ENCODE results near the gene AKT2. TPM values are rescaled to one million over a fixed set of nuclear protein-coding genes. Genes with fewer than 3 reads are reported as not detected.

AKT2 gene
- total and polyA plus RNA-seq, 3 donors from 2014 or later = 154 to 229 (median 195) TPM

DNA sequence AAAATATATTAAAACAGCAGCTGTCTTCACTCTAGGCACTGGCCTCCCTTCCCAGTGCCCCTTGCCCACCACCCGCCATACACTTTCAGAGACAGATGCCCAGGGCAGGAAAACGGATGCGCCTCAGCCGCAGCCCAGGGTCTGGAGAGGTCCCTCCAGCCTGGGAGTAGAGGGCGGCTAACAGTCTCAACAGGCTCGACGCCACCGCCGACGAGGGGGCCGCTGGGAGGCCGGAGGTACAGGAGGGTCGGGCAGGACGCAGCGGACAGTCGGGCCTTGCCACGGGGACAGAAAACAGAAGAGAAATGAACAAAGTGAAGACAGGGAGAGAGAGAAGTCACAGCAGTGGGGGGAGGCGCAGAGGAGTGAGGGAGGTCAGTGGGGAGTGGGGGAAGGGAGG lies 35.9 kb upstream of the AKT2 start:
- WGBS, 2 donors = 93 to 94% methylated on average over 18 of the region's 18 CpGs
- Histone ChIP-seq H3K36me3 (ENCODE audit: low read depth, missing control alignments) (no peaks in the 10 kb centered on the region), H3K27me3 (no peaks in the 10 kb centered on the region), H3K27ac (no peak overlapping the region), H3K4me3 (no peak overlapping the region), H3K4me1 (no peaks in the 10 kb centered on the region), H3K9me3 (no peaks in the 10 kb centered on the region)
- intact Hi-C loops (cut with DNase I; ENCODE audit: low total_unique reads) = no loop called here
- TF ChIP-seq POLR2A (IDR thresholded peaks at IDR 0.05) = no peak
- TF ChIP-seq, protein P1, sequence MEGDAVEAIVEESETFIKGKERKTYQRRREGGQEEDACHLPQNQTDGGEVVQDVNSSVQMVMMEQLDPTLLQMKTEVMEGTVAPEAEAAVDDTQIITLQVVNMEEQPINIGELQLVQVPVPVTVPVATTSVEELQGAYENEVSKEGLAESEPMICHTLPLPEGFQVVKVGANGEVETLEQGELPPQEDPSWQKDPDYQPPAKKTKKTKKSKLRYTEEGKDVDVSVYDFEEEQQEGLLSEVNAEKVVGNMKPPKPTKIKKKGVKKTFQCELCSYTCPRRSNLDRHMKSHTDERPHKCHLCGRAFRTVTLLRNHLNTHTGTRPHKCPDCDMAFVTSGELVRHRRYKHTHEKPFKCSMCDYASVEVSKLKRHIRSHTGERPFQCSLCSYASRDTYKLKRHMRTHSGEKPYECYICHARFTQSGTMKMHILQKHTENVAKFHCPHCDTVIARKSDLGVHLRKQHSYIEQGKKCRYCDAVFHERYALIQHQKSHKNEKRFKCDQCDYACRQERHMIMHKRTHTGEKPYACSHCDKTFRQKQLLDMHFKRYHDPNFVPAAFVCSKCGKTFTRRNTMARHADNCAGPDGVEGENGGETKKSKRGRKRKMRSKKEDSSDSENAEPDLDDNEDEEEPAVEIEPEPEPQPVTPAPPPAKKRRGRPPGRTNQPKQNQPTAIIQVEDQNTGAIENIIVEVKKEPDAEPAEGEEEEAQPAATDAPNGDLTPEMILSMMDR (IDR thresholded peaks at IDR 0.05) = no peak
- no peak for DNase-seq

DNA sequence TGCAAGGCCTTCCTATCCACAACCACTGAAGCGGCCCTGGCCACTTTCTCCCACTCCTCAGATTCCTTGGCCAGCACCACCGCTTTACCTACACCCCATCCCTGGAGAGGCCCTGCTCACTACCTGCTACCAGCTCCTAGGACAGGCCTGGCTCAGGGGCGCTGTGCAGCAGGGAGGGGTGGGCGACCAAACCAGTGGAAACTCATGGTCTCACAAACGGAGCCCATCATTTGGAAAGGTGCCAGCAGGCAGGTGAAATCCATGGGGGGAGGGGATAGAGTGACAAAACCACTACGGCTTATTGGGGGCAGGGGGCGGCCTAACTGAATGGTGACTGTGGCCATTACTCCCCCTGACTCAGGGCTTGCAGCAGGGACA lies 35.4 kb upstream of the AKT2 start:
- intact Hi-C loops (cut with DNase I; ENCODE audit: low total_unique reads) = no loop called here
- TF ChIP-seq, protein P1 (IDR thresholded peaks at IDR 0.05) = no peak
- no peak for TF ChIP-seq POLR2A (IDR thresholded peaks at IDR 0.05)
- 85 to 89% methylated on average over 7 of the region's 7 CpGs for WGBS, 2 donors
- Histone ChIP-seq H3K4me1 (no peaks in the 10 kb centered on the region), H3K27me3 (no peaks in the 10 kb centered on the region), H3K4me3 (no peak overlapping the region), H3K9me3 (no peaks in the 10 kb centered on the region), H3K36me3 (ENCODE audit: low read depth, missing control alignments) (no peaks in the 10 kb centered on the region), H3K27ac (no peak overlapping the region)
- DNase-seq = no peak

DNA sequence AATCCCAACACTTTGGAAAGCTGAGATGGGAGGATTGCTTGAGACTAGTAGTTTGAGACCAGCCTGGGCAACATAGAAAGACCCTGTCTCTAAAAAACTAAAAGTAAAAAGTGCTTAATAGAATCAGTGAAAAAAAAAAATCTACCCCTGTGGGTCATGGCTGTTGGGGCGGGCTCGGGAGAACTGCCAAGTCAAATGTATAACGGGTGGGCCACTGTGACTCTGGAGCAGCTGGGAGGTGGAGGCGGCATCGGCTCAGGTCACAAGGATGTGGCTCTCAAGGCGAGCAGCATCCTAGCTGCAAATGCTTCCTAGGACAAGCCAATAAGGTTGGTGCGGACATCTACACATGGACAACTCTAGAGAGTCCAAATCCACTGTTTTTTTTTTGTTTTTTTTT lies 32.2 kb upstream of the AKT2 start:
- 75 to 82% methylated on average over 7 of the region's 7 CpGs for WGBS, 2 donors

DNA sequence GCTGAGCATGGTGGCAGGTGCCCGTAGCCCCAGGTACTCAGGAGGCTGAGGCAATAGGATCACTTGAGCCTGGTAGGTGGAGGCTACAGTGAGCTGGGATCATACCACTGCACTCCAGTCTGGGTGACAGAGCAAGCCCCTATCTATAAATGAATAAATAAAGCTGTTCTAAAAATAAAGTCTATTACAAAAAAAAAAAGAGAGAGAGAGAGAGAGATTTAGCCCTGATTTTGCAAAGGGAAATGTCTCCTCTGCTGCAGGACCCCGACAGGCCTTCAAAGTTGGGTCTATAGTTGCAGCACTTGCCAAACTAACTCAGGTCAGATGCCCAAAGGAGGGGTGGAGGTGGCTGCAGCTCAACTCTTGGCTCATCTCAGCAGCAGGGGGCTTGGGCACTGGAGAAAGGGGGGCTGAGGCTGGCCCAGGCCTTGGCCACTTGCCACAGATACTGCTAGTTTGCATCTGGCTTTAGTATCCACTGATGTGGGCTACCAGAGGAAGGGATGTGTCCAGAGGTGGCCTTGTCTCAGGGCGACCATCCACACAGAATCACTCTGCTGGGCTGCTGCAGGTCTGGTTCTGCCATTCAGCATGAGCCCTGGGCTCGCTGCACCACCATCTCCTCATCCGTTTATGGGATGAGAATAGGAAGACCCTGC lies 30.8 kb upstream of the AKT2 start:
- intact Hi-C loops (cut with DNase I; ENCODE audit: low total_unique reads) = no loop called here
- 74 to 81% methylated on average over 5 of the region's 5 CpGs for WGBS, 2 donors
- no peaks in the 10 kb centered on the region for H3K27me3 ChIP-seq
- DNase-seq = no peak
- H3K4me3 ChIP-seq = no peak overlapping the region
- H3K27ac ChIP-seq = no peak overlapping the region
- H3K36me3 ChIP-seq (ENCODE audit: low read depth, missing control alignments) = no peaks in the 10 kb centered on the region
- H3K9me3 ChIP-seq = no peaks in the 10 kb centered on the region
- TF ChIP-seq, protein P1 (IDR thresholded peaks at IDR 0.05) = no peak
- TF ChIP-seq POLR2A (IDR thresholded peaks at IDR 0.05) = no peak
- H3K4me1 ChIP-seq = no peaks in the 10 kb centered on the region

More for the DNA sequence above, 32.2 kb upstream of the AKT2 start:
- Histone ChIP-seq H3K4me3 (no peak overlapping the region), H3K27ac (no peak overlapping the region), H3K27me3 (no peaks in the 10 kb centered on the region), H3K4me1 (no peaks in the 10 kb centered on the region), H3K36me3 (ENCODE audit: low read depth, missing control alignments) (no peaks in the 10 kb centered on the region), H3K9me3 (no peaks in the 10 kb centered on the region)
- DNase-seq = no peak
- intact Hi-C loops (cut with DNase I; ENCODE audit: low total_unique reads) = no loop called here
- TF ChIP-seq POLR2A (IDR thresholded peaks at IDR 0.05) = no peak
- TF ChIP-seq, protein P1 (IDR thresholded peaks at IDR 0.05) = no peak

DNA sequence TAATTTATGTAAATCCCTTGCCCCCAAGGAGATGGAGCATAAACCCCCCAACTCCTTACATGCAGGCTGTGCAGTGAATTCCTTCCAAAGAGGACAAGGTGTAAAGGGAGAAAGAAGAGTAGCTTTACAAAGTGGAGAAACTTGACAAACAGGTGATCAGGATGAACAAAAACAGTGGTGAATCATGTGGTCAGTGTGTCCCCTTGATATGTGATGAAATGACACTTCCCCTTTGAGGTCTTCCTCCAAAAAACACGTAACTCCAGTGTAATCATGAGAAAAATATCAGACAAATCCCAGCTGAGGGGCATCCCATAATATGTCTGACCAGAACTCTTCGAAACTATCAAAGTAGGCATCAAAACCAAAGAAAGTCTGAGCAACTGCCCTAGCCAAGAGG lies 29.5 kb upstream of the AKT2 start:
- no peak for DNase-seq
- no peak overlapping the region for H3K27ac ChIP-seq
- H3K9me3 ChIP-seq = no peaks in the 10 kb centered on the region
- H3K4me3 ChIP-seq = no peak overlapping the region
- 89 to 91% methylated on average over 2 of the region's 2 CpGs for WGBS, 2 donors
- H3K27me3 ChIP-seq = no peaks in the 10 kb centered on the region
- intact Hi-C loops (cut with DNase I; ENCODE audit: low total_unique reads) = no loop called here
- no peak for TF ChIP-seq POLR2A (IDR thresholded peaks at IDR 0.05)
- TF ChIP-seq, protein P1 (IDR thresholded peaks at IDR 0.05) = no peak
- no peaks in the 10 kb centered on the region for H3K36me3 ChIP-seq (ENCODE audit: low read depth, missing control alignments)
- H3K4me1 ChIP-seq = no peaks in the 10 kb centered on the region
